Measurements from ENCODE around the gene HMGN1. TPM values are rescaled to one million over a fixed set of nuclear protein-coding genes. Genes with fewer than 3 reads are reported as not detected.

HMGN1 gene
- polyA plus RNA-seq, 1 of the 3 experiments (the other 2 are of a cell fraction): 219 TPM

DNA sequence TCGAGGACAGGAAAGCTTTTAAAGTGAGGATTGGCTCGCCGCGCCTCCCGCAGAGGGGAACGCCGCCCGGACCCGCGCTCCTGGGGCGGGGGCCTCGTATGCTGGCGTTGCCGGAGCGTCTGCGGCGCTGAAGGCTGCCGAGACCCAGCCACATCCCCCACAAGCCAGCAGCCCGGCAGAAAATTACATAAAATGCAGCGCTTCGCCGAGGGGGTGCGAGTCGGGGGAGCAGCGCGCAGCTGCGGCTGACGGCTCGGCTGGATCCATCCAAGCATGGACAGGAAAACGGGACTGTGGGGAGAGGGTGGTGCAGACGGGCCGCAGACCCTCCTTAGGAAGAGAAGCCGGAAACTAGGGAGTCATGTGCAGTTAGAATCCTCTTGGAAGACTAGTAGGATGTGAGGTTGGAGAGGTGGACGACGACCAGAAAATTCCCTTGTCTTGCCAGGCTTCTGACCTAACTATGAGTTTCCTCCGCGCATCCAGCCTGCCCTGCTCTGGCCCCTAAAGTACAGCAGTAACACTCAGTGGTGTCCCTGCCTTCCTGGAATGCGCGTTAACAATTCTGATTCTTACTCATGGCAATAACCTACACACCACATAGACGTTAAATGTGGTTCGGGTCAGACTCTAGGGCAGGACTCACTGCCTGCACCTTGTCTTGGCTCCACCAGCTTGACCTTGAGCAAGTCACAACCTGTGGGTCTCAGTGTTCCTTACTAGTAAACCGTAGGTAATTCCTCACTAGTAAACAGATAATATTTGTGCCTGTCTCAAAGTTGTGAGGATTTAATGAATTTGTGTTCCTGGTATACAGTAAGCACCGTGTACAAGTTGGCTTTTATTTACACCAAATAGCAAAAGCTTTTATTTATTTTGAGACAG lies 34.5 kb downstream of the HMGN1 start:
- POLR2A ChIA-PET: interaction anchor here (0.6 to 3.0 kb wide), 3 partner anchors 31 to 380 kb away, joined by 4 to 24 read pairs (median 6); partner anchors contain the start of gene HMGN1
- TF ChIP-seq, protein P1, sequence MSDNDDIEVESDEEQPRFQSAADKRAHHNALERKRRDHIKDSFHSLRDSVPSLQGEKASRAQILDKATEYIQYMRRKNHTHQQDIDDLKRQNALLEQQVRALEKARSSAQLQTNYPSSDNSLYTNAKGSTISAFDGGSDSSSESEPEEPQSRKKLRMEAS (IDR thresholded peaks at IDR 0.05; ENCODE audit: low read depth): 0 out of 2 replicates have a peak, but pooled peaks have one; percentile 49
- no peak for TF ChIP-seq RAD21 (IDR thresholded peaks at IDR 0.05; ENCODE audit: low read length)
- TF ChIP-seq MXI1 (IDR thresholded peaks at IDR 0.05; ENCODE audit: low read depth, low read length): peak; percentile 71; the same call in 1 of the 2 replicates
- TF ChIP-seq GATA2 (CRISPR knock-in tag; IDR thresholded peaks at IDR 0.05): no peak
- no peak for TF ChIP-seq GABPA (IDR thresholded peaks at IDR 0.05; ENCODE audit: low read depth)
- no peak for TF ChIP-seq POLR2AphosphoS5 (IDR thresholded peaks at IDR 0.05; ENCODE audit: low read depth, low read length)
- TF ChIP-seq, protein P2, sequence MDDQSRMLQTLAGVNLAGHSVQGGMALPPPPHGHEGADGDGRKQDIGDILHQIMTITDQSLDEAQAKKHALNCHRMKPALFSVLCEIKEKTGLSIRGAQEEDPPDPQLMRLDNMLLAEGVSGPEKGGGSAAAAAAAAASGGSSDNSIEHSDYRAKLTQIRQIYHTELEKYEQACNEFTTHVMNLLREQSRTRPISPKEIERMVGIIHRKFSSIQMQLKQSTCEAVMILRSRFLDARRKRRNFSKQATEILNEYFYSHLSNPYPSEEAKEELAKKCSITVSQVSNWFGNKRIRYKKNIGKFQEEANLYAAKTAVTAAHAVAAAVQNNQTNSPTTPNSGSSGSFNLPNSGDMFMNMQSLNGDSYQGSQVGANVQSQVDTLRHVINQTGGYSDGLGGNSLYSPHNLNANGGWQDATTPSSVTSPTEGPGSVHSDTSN (IDR thresholded peaks at IDR 0.05): no peak
- no peaks in the 10 kb centered on the region for H3K9me3 ChIP-seq
- H3K27me3 ChIP-seq (ENCODE audit: insufficient read depth): no peaks in the 10 kb centered on the region
- CTCF ChIA-PET: interaction anchor here (0.8 to 3.3 kb wide), 13 partner anchors 10 to 130 kb away, joined by 3 to 24 read pairs (median 3); partner anchors contain the start of gene HMGN1
- peaks cover 41% of the 10 kb centered on the region for H3K79me2 ChIP-seq (ENCODE audit: insufficient read depth)
- H3K4me3 ChIP-seq (ENCODE audit: low read depth in 2 of 2, low read length in 1 of 2): peak overlapping the region; percentile 71 to 91
- peak overlapping the region; percentile 90 to 97 for H3K27ac ChIP-seq (ENCODE audit: low read depth in 2 of 2, low read length in 1 of 2)
- H3K36me3 ChIP-seq (replicated peaks in 1 of 2; ENCODE audit: control insufficient read depth in 1 of 2, insufficient read depth in 2 of 2, low read length in 1 of 2): peaks cover 14 to 20% of the 10 kb centered on the region in 2 experiments
- peaks cover 10% of the 10 kb centered on the region for H3F3A ChIP-seq (replicated peaks; ENCODE audit: insufficient read depth)
- no peak for DNase-seq
- H4K20me1 ChIP-seq (ENCODE audit: insufficient read depth): peaks cover 21% of the 10 kb centered on the region
- H2AFZ ChIP-seq (ENCODE audit: low read depth): peak overlapping the region; percentile 78
- H3K9ac ChIP-seq: peak overlapping the region; percentile 88
- peak overlapping the region; percentile 95 for H3K4me2 ChIP-seq
- WGBS (ENCODE audit: low lambda C conversion rate): 16% methylated on average over 28 of the region's 43 CpGs
- peaks cover 5 to 14% of the 10 kb centered on the region in 2 experiments; a peak in 3 of 4 replicates for H3K4me1 ChIP-seq (ENCODE audit: control insufficient read depth in 1 of 2, insufficient read depth in 2 of 2, low read depth in 1 of 2, low read length in 1 of 2)
- no peaks in the 10 kb centered on the region for H3K9me2 ChIP-seq

DNA sequence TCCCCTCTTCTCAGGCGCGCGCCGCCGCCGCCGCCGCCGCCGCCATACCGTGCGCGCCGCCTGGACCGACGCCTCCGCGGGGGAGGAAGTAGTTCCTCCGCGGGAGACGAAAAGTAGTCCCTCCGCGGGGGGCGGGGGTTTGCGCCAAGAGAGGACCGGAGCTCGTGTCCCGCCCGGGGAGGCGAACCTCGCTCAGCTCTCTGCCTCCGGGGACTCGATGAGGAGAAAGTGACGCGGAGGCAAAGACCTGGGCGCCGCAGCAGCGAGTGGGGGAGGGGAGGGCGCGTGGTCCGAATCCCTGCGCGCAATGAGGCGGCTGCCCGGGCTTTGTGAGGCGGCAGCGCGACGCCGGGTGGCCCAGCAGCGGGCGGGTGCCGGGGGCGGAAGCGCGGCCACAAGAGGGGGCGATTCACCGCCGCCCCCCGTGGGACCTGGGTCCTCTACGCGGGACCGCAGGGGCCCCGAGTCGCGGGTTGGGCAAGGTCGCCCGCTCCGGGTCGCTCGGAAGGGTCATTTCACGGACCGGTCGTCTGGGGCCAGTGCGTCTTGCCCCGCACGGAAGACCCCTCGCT lies 35.2 kb downstream of the HMGN1 start, which contains the start of gene BRWD1:
TSS of gene BRWD1 (minus strand) at position 62 of the 572 bp plus-strand sequence. CDS start 141 bp downstream, outside the sequence.
- H3K4me3 ChIP-seq (ENCODE audit: low read depth in 2 of 2, low read length in 1 of 2): peak within 1 kb of the TSS; percentile 71 to 91
- peak within 1 kb of the TSS; percentile 78 for H2AFZ ChIP-seq (ENCODE audit: low read depth)
- peak within 1 kb of the TSS; percentile 90 to 97 for H3K27ac ChIP-seq (ENCODE audit: low read depth in 2 of 2, low read length in 1 of 2)
- ChIA-PET CTCF (interaction anchor here (1.0 to 3.3 kb wide), 9 partner anchors 16 to 130 kb away, joined by 3 to 24 read pairs (median 4); partner anchors contain the start of gene HMGN1), POLR2A (interaction anchor here (0.6 to 3.0 kb wide), 3 partner anchors 32 to 379 kb away, joined by 4 to 24 read pairs (median 6); partner anchors contain the start of gene HMGN1)
- H3K9me2 ChIP-seq: no peaks in the 10 kb centered on the region
- no peaks in the 10 kb centered on the region for H3K9me3 ChIP-seq
- H3K27me3 ChIP-seq (ENCODE audit: insufficient read depth): no peaks in the 10 kb centered on the region
- peaks cover 10% of the 10 kb centered on the region for H3F3A ChIP-seq (replicated peaks; ENCODE audit: insufficient read depth)
- H3K36me3 ChIP-seq (replicated peaks in 1 of 2; ENCODE audit: control insufficient read depth in 1 of 2, insufficient read depth in 2 of 2, low read length in 1 of 2): peaks cover 14 to 26% of the 10 kb centered on the region in 2 experiments
- DNase-seq: peak; percentile 91
- peaks cover 5 to 14% of the 10 kb centered on the region in 2 experiments; a peak in 3 of 4 replicates for H3K4me1 ChIP-seq (ENCODE audit: control insufficient read depth in 1 of 2, insufficient read depth in 2 of 2, low read depth in 1 of 2, low read length in 1 of 2)
- WGBS (ENCODE audit: low lambda C conversion rate): 0% methylated on average over 16 of the region's 78 CpGs
- H3K4me2 ChIP-seq: peak within 1 kb of the TSS; percentile 95
- peak within 1 kb of the TSS; percentile 88 for H3K9ac ChIP-seq
- peaks cover 48% of the 10 kb centered on the region for H3K79me2 ChIP-seq (ENCODE audit: insufficient read depth)
- peaks cover 28% of the 10 kb centered on the region for H4K20me1 ChIP-seq (ENCODE audit: insufficient read depth)
- TF ChIP-seq JUND (IDR thresholded peaks at IDR 0.05) (0 out of 2 replicates have a peak, but pooled peaks have one; percentile 37), POLR2AphosphoS5 (IDR thresholded peaks at IDR 0.05; ENCODE audit: low read depth, low read length) (peak; percentile 54), TEAD4 (IDR thresholded peaks at IDR 0.05; ENCODE audit: borderline replicate concordance, insufficient read depth) (0 out of 2 replicates have a peak, but pooled peaks have one; percentile 11), MXI1 (IDR thresholded peaks at IDR 0.05; ENCODE audit: low read depth, low read length) (0 out of 2 replicates have a peak, but pooled peaks have one; percentile 2), IRF3 (IDR thresholded peaks at IDR 0.05; ENCODE audit: low read depth, low read length) (no peak), YY1 (IDR thresholded peaks at IDR 0.05; ENCODE audit: low read depth) (peak; percentile 81), MEF2A (IDR thresholded peaks at IDR 0.05; ENCODE audit: borderline replicate concordance, low read depth) (peak; percentile 26; the same call in 1 of the 2 replicates), SMC3 (IDR thresholded peaks at IDR 0.05; ENCODE audit: low read depth, low read length) (no peak), RXRA (IDR thresholded peaks at IDR 0.05; ENCODE audit: borderline replicate concordance, low read depth) (no peak), RFX5 (IDR thresholded peaks at IDR 0.05; ENCODE audit: low read length) (no peak), SIN3A (IDR thresholded peaks at IDR 0.05; ENCODE audit: borderline replicate concordance, low read depth, low read length) (no peak), FOXM1 (IDR thresholded peaks at IDR 0.05; ENCODE audit: low read depth) (no peak), CTCF (IDR thresholded peaks at IDR 0.05) (peak; percentile 46), RAD21 (IDR thresholded peaks at IDR 0.05; ENCODE audit: low read length) (peak; percentile 22; the same call in 1 of the 2 replicates), FOXJ3 (CRISPR knock-in tag; IDR thresholded peaks at IDR 0.05) (peak; percentile 29; the same call in 1 of the 2 replicates)

All from SK-N-SH (cell line).